Left lung (tissue), 10 donors: ENCODE measurements around the gene MAST1. TPM values are rescaled to one million over a fixed set of nuclear protein-coding genes. Genes with fewer than 3 reads are reported as not detected.

Experiments used
- ATAC-seq: fragments of 200-7000 bp; cut with Tn5 transposase; one replicate; pipeline ENCODE4 v1.9.1; 2020; ENCODE audit warnings: moderate library complexity
- DNase-seq, 4 donors: peaks; one replicate each; pipeline ENCODE4 v3.0.0-alpha.2; 2013 to 2020
- H3K27ac ChIP-seq, 2 donors: fragments of 200-600 bp; sonication (generic) in 1 of 2; one replicate each; pipeline versions ENCODE4 v1.5.0 to v1.8.0; 2020 to 2021
- H3K27me3 ChIP-seq, 2 donors: fragments of 200-600 bp; sonication (generic) in 1 of 2; one replicate each; pipeline versions ENCODE4 v1.5.0 to v1.8.0; 2020 to 2021
- H3K36me3 ChIP-seq, 2 donors: fragments of 200-600 bp; sonication (generic) in 1 of 2; one replicate each; pipeline versions ENCODE4 v1.5.0 to v1.8.0; 2020 to 2021
- H3K4me1 ChIP-seq, 2 donors: fragments of 200-600 bp; one replicate each; pipeline ENCODE4 v1.8.0; 2021
- H3K4me3 ChIP-seq, 2 donors: fragments of 200-600 bp; sonication (generic) in 1 of 2; one replicate each; pipeline versions ENCODE4 v1.5.0 to v1.8.0; 2020 to 2021; ENCODE audit warnings: mild to moderate bottlenecking in 1 of 2
- H3K9me3 ChIP-seq, 2 donors: fragments of 200-600 bp; sonication (generic) in 1 of 2; one replicate each; pipeline versions ENCODE4 v1.5.0 to v1.8.0; 2020 to 2021
- CTCF ChIP-seq, 2 donors: fragments of 200-600 bp; sonication (generic) in 1 of 2; IDR thresholded peaks; one replicate each; pipeline versions ENCODE4 v1.5.0 to v1.8.0; 2021; ENCODE audit warnings: antibody characterized with exemption in 2 of 2
- intact Hi-C, 2 donors: fragments of 100-400 bp; cut with DNase I; formaldehyde crosslinking; loops; one replicate each; pipeline versions ENCODE4 v1.11.2 to v1.14.2; 2022
- polyA plus RNA-seq, 6 donors: library from polyadenylated mRNA; unstranded; fragments of 120-200 nt; gene quantifications; one replicate each; pipeline ENCODE4 v1.2.1, GENCODE V29; 2013; ENCODE audit not compliant: insufficient read length in 6 of 6
- total RNA-seq, 2 donors: library from RNA; stranded (reverse); fragmentation: NEBNext Ultra II Directional; extraction: Animal tissue kit (Norgen Biotek cat#: 25700); gene quantifications; one replicate each; pipeline ENCODE4 v1.2.1, GENCODE V29; 2021
- donor health status: DM: no; HTN: yes; CAD: no.
- donor health status: DM: no; HTN: no; CAD: no.

The MAST1 gene
- total and polyA plus RNA-seq, 8 donors: 0.15 to 2.4 (median 1.5) TPM

GRCh38 chr19:12793290-12794195 is 44.8 kb upstream of the MAST1 start:
- DNase-seq: peak; percentile 95 to 98 (median 97)
- no peaks in the 10 kb centered on the region for H3K27me3 ChIP-seq
- peaks cover 27 to 45% of the 10 kb centered on the region in 2 donors for H3K4me1 ChIP-seq
- H3K36me3 ChIP-seq: peaks cover 0 to 13% of the 10 kb centered on the region in 2 donors
- peak overlapping the region; percentile 92 to 98 for H3K4me3 ChIP-seq
- intact Hi-C loops: loop anchor here in 1 of 2 donors (2.0 kb wide), 1 partner anchor 15 kb away; no protein-coding TSS in a partner anchor
- H3K27ac ChIP-seq: peak overlapping the region; percentile 99 to 100
- peak; percentile 47 for ATAC-seq
- H3K9me3 ChIP-seq: no peaks in the 10 kb centered on the region
- TF ChIP-seq CTCF (IDR thresholded peaks at IDR 0.05): peak in 1 of 2 donors; percentile 20

- H3K4me3 ChIP-seq: peak overlapping the region; percentile 92 to 98
- no peak for ATAC-seq
- peaks cover 0 to 21% of the 10 kb centered on the region in 2 donors for H3K36me3 ChIP-seq
- intact Hi-C loops: loop anchor here in 1 of 2 donors (2.0 kb wide), 1 partner anchor 16 kb away; no protein-coding TSS in a partner anchor
- peak overlapping the region; percentile 99 to 100 for H3K27ac ChIP-seq
- no peaks in the 10 kb centered on the region for H3K27me3 ChIP-seq
- no peak for TF ChIP-seq CTCF (IDR thresholded peaks at IDR 0.05)
- DNase-seq: peak in 1 of 4 donors; percentile 16
- H3K9me3 ChIP-seq: no peaks in the 10 kb centered on the region
- H3K4me1 ChIP-seq: peaks cover 19 to 37% of the 10 kb centered on the region in 2 donors
Observed at GRCh38 chr19:12794196-12794941, 43.9 kb upstream of the MAST1 start.

GRCh38 chr19:12794971-12795381 is 43.3 kb upstream of the MAST1 start:
- H3K27ac ChIP-seq: peak overlapping the region; percentile 99 to 100
- intact Hi-C loops: loop anchor here in 1 of 2 donors (2.0 to 5.0 kb wide), 2 partner anchors 16 to 33 kb away; no protein-coding TSS in a partner anchor
- no peak for TF ChIP-seq CTCF (IDR thresholded peaks at IDR 0.05)
- H3K36me3 ChIP-seq: peaks cover 0 to 27% of the 10 kb centered on the region in 2 donors
- H3K4me3 ChIP-seq: no peak overlapping the region
- no peaks in the 10 kb centered on the region for H3K9me3 ChIP-seq
- H3K27me3 ChIP-seq: no peaks in the 10 kb centered on the region
- no peak for ATAC-seq
- peak in 1 of 4 donors; percentile 22 for DNase-seq
- peaks cover 19 to 38% of the 10 kb centered on the region in 2 donors for H3K4me1 ChIP-seq

GRCh38 chr19:12796146-12797071 is 41.9 kb upstream of the MAST1 start:
- ATAC-seq: peak; percentile 37
- H3K27me3 ChIP-seq: peaks cover 0 to 7% of the 10 kb centered on the region in 2 donors
- DNase-seq: peak; percentile 78 to 91 (median 84)
- peaks cover 0 to 27% of the 10 kb centered on the region in 2 donors for H3K36me3 ChIP-seq
- peak overlapping the region; percentile 14 to 66 for H3K27ac ChIP-seq
- H3K4me3 ChIP-seq: no peak overlapping the region
- peak; percentile 93 to 94 for TF ChIP-seq CTCF (IDR thresholded peaks at IDR 0.05)
- H3K9me3 ChIP-seq: no peaks in the 10 kb centered on the region
- intact Hi-C loops: loop anchor here in 1 of 2 donors (5.0 kb wide), 1 partner anchor 34 kb away; no protein-coding TSS in a partner anchor
- peaks cover 17 to 44% of the 10 kb centered on the region in 2 donors for H3K4me1 ChIP-seq
